ENCODE results near the gene RGPD8.
"Not testable (repeated sequence)": the region's sequence is repeated elsewhere in the genome, so short reads cannot be mapped to it uniquely, and the experiment has no call there.

RGPD8 gene

DNA sequence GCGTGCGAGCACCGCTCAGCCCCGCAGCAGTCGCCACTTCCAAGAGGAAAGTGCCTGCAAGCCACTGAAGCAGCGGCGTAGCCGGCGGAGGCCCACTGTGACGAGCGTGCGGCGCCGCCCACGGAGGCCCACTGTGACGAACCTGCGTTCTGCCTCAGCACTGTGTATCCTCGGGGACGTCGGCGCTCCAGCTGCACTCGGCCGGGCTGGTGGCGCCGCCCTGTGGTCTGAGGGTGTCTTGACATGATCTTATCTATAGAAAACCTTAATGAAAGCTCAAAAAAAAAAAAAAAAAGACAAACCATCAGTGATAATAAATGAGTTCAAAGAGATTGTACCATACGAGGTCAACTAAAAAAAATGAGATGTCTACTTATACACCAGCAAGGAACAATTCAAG, at the start of gene RGPD8:
Gene RGPD8, minus strand, starts transcription at position 166 of the 400 bp plus-strand sequence. CDS start 192 bp downstream, outside the sequence.
- TF ChIP-seq GATA3, GATA2 (IDR thresholded peaks at IDR 0.05; ENCODE audit: low read depth, low read length): not testable (repeated sequence)

DNA sequence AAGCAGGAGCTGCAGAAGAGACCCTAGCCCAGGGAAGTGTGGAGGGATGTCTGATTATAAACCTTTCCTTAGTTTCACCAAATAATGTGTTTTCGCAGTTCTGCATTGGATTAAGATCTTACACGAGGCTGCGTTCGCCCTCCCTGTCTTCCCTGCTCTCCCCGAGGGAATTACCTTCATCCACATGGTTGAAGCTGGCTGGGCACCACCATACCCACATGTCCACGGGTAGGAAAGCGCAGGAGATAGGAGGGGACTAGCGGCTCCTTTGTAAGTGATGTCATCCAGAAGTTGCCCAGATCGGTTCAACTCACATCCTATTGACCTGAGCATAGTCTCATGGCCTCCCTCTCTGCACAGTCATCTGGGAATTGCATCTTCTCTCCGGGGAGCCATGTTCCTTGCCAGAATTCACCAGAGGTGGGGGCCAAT, 49.6 kb upstream of the RGPD8 start:
- TF ChIP-seq GATA3 (IDR thresholded peaks at IDR 0.05; ENCODE audit: low read depth, low read length) (no peak), GATA2 (IDR thresholded peaks at IDR 0.05; ENCODE audit: low read depth, low read length) (no peak)

DNA sequence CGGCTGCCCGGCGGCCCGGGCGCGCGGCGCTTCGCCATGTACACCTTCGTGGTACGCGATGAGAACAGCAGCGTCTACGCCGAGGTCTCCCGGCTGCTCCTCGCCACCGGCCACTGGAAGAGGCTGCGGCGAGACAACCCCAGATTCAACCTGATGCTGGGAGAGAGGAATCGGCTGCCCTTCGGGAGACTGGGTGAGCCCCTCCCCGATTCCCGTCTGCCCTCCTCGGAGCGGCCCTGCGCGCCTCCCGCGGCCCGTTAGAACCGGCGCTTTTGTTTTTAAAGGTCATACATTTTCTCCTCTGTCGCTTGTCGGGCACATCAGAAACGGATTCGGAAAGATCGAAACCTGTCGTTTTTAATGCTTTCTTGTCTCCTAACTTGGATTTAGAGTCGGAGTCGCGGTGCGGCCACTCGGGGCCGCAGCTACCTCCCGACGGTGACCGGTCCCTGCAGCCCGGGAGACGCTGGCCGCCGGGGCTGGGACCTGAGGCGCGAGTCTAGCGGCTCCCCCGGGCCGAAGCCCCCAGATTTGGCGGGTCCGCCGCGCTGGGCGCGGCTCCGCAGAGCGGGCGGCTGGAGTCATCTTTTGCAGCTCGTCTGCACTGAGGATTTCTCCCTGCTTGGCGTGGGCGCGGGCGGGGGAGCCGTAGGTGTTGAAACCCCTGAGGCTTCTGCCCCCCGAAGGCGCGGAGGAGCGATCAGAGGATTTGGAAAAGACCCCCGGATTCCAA, 49.0 kb upstream of the RGPD8 start:
- no peak for TF ChIP-seq GATA3 (IDR thresholded peaks at IDR 0.05; ENCODE audit: low read depth, low read length)

DNA sequence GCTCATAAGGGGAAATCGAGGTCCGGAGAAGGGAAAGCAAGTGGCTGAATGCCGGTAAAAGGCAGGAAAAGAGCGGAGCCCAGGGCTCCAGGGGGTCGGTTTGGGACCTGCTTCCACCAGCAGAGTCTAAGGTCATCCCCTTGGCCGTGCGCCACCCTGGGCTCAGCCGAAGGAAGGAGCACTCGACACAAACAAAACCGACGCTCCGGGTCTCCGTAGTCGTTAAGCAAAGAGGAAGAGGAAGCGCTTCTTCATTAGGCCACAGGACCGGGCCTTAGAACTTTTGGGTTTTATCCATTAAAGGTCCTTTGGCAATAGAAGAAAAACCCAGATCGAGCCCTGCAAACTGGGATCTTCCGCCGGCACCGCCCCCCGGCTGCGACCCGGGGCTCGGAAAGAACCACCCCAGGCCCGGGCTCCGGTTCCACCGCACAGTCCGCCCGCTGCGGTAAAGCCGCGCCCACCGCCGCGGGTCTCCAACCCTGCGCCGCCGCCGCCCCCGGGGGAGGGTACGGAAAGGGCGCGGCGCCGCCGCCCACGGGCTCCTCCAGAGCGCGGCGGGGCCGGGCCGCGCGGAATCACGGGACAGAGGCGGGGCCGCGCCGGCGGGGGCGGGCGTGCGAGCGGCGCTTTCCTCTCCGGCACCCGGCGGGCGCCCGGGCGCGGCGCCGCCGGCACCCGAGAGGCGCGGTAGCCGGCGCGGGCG, 48.2 kb upstream of the RGPD8 start, which contains the start of gene TTL:
Gene TTL, plus strand, starts transcription at position 629 of the 706 bp plus-strand sequence. CDS start 189 bp downstream, outside the sequence.
- no peak for TF ChIP-seq GATA2 (IDR thresholded peaks at IDR 0.05; ENCODE audit: low read depth, low read length)
- TF ChIP-seq GATA3 (IDR thresholded peaks at IDR 0.05; ENCODE audit: low read depth, low read length): no peak

DNA sequence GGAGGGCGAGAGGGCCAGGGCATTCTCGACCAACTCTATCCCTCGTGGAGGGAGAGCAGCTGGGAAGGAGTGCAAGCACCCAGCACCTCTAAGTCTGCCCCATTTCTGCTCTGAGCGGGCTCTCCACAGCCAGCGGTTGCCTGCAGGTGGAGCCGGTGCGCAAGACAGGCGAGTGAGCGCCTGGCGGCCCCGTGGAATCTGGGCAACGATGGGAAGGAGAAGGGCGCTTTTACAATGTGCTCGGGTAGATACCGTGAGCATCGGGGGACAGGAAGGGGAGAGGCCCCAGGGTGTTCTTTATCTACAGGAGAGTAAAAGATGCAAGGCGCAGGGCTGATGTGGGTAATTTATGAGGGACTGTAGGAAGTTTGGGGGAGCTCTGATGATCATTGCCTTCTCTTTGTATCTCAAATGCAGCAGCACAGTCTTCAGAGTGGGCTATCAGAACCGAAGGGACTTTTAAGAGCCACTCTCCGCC, 47.6 kb upstream of the RGPD8 start:
- TF ChIP-seq GATA2 (IDR thresholded peaks at IDR 0.05; ENCODE audit: low read depth, low read length) (no peak), GATA3 (IDR thresholded peaks at IDR 0.05; ENCODE audit: low read depth, low read length) (no peak)

DNA sequence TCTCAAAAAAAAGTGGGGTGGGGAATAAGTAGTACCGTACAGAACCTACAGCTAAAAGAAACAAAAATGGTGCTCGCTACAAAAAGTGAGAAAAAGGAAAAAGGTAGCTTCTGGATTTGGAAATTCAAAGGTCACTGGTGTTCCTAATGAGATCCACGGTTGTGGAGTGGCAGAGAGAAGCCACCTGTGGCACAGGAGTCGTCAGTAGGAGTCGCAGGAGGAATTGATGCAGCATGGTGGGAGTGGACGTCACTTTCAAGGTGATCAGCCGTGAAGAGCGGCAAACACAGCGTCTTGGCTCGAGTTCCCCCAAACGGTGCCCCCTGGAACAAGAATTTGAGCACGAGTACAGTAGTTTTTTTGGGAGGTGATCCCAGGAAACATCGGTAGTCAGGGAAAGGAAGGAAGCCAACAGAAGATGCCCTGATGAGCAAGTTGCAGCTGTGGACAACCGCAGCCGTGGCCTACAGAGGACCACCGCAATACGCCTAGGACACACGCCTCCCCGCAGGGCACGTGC, 47.1 kb upstream of the RGPD8 start:
- TF ChIP-seq GATA3 (IDR thresholded peaks at IDR 0.05; ENCODE audit: low read depth, low read length) (no peak), GATA2 (IDR thresholded peaks at IDR 0.05; ENCODE audit: low read depth, low read length) (no peak)

DNA sequence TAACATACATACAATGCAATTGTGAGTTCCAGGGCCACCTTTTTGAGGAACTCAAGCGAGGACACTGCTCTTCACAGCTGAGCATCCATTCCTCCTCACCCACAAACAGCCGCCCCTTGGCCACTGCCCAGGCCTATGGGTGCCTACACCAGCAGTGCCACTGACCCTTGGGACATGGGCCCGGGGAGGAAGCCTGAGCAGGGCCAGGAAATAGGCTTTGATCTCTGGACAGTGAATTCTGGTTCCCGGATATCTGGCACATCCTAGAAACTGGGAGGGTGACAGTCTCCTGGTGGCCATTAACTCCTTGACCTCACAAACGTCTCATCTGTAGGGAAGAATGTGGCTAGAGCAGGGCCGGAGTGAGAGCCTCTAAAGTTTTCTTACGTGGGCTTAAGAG, 43.0 kb upstream of the RGPD8 start:
- TF ChIP-seq GATA3 (IDR thresholded peaks at IDR 0.05; ENCODE audit: low read depth, low read length) (no peak), GATA2 (IDR thresholded peaks at IDR 0.05; ENCODE audit: low read depth, low read length) (no peak)

DNA sequence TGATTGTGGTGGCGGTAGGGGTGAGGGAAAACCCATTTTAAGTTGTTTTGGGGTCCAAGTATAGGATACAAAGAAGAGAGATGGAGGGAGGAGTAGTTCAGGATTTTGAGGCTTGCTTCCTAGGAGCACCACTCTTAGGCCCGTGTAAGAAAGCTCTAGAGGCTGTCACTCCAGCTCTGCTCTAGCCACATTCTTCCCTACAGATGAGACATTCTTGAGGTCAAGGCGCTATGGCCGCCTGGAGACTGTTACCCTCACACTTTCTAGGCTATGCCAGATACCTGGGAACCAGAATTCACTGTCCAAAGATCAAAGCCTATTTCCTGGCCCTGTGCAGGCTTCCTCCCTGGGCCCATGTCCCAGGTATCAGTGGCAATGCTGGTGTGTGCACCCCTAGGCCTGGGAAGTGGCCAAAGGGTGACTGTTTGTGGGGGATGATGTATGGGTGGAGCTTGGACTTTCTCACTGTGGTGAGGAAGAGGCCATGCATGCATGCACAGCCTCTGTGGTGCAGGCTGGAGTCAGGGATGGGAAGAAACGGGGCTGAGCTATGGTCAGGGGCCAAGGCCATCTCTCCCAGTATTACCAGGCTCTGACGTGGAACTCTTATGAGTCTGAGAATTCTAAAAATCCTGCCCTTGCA, 41.5 kb upstream of the RGPD8 start:
- TF ChIP-seq GATA3 (IDR thresholded peaks at IDR 0.05; ENCODE audit: low read depth, low read length) (no peak), GATA2 (IDR thresholded peaks at IDR 0.05; ENCODE audit: low read depth, low read length) (no peak)

DNA sequence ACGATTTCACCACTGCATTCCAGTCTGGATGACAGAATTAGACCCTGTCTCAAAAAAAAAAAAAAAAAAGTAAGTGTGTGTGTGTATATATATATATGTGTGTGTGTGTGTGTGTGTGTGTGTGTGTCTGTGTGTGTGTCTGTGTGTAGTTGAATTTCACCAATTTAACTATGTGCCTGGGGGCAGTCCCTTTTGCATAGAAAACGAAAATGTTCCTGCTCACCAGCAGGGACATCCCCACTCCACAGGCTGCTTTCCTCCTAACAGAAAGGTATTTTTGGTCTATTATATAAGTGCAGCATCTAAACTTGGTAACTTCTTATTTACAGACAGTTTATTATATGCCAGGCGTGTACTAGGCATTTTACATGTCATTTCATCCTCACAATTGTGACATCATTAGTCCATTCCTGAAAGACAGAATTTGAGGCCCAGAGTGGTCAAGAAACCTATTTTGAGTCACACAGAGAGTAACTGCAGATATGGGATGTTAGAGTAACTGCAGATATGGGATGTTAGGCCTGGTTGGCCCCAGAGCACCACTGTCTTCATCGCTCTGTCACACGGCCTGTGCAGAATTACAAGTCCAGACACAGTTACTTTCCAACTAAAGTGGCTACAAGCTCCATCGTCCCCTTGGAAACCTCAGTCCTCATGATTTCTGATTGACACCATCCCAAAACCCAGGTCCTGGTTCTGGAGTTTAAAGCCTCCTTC, 39.3 kb upstream of the RGPD8 start:
- TF ChIP-seq GATA2 (IDR thresholded peaks at IDR 0.05; ENCODE audit: low read depth, low read length): no peak
- TF ChIP-seq GATA3 (IDR thresholded peaks at IDR 0.05; ENCODE audit: low read depth, low read length): no peak

DNA sequence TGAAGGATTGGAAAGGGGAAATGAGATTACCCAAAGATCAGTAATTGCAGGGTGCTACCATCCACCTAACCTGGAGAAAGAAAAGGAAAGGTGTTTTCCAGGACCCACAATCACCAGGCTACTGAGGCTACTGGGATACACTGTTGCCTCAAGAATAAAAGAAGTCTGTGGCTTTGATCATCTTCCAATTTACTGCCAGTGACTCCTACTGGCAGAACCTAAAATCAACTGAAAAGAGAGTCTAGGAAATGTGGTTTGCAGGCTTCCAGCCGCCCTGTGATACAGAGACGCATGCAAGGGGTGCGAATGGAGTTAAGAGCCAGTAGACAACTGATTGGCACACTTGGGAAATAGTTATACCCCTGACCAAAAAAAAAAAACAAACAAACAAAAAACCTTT, 31.9 kb upstream of the RGPD8 start:
- no peak for TF ChIP-seq GATA3 (IDR thresholded peaks at IDR 0.05; ENCODE audit: low read depth, low read length)
- TF ChIP-seq GATA2 (IDR thresholded peaks at IDR 0.05; ENCODE audit: low read depth, low read length): no peak

DNA sequence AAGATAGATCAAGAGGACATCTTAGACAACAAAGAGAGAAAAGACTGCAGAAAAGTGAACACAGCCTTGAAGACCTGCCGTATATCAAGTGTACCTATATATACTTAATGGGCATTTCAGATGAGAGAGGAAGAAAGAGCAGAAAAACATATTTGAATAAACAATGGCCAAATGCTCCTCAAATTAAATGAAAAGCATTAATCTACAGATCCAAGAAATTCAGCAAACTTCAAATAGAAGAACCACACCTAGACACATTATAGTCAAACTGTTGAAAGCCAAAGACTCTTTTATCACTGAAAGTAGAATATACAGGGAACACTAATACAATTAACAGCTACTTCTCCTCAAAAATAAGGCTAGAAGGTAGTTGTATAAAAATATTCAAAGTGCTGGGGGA, 29.8 kb upstream of the RGPD8 start:
- no peak for TF ChIP-seq GATA3 (IDR thresholded peaks at IDR 0.05; ENCODE audit: low read depth, low read length)
- no peak for TF ChIP-seq GATA2 (IDR thresholded peaks at IDR 0.05; ENCODE audit: low read depth, low read length)

DNA sequence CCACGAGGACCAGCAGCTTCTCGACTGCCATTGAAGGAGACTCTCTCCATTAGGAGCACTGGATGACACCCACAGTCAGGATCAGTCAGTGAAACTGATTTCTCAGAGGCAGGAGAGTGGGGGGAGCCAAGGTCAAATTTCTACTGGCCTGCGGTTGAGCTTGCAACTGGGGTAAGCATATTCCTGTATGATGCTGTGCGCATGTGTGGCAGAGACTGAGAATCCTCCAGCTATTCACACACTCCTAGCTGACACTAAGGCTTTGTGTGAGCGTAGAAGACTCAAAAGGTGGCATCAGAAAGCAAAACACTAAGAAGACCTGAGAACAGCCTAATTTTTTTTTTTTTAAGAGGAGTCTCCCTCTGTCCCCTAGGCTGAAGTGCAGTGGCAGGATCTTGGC, 28.7 kb upstream of the RGPD8 start:
- no peak for TF ChIP-seq GATA2 (IDR thresholded peaks at IDR 0.05; ENCODE audit: low read depth, low read length)
- no peak for TF ChIP-seq GATA3 (IDR thresholded peaks at IDR 0.05; ENCODE audit: low read depth, low read length)

DNA sequence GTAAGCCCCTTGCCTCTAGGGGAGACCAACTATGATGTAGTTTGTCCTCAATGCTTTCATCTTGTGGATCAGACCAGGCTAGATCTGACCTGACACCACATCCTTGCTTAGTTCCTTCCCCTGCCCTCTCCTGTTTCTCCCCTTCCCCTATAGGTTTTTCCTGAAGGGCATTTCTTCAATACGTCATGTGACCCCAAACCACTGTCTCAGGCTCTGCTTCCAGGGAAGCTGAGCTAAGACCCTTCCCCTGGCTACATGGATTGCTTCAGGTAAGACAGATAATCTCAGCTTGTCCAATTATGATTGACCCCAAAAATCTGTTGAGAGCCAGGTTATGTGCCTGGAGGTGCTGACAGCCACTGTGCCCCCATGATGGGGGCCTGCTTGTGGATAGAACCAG, 25.9 kb upstream of the RGPD8 start:
- no peak for TF ChIP-seq GATA3 (IDR thresholded peaks at IDR 0.05; ENCODE audit: low read depth, low read length)
- no peak for TF ChIP-seq GATA2 (IDR thresholded peaks at IDR 0.05; ENCODE audit: low read depth, low read length)

DNA sequence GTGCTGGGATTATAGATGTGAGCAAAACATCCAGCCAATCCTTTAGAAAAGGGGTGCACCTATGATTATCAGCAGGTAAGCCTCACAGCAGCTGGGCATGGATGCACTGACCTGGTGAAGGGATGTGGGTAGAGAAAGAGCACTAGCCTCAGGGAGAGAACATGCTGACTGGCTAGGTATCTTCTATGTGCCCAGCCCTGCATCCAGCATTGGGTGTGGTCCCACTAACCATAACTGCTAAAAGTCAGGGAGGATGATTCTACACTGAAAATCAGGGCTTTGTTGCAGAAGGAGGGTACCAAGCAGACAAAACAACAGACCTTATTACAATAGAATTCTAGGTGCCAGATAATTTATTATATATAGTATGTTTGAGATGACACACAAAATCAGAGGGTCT, 21.1 kb upstream of the RGPD8 start:
- no peak for TF ChIP-seq GATA2 (IDR thresholded peaks at IDR 0.05; ENCODE audit: low read depth, low read length)
- TF ChIP-seq GATA3 (IDR thresholded peaks at IDR 0.05; ENCODE audit: low read depth, low read length): no peak

All from SH-SY5Y (cell line).